ENCODE measurements around the gene SAMD3. TPM values are rescaled to one million over a fixed set of nuclear protein-coding genes. Genes with fewer than 3 reads are reported as not detected.
A peak's percentile ranks its signal among the peaks of the same experiment; 100 is the strongest.
"Not testable (repeated sequence)": the region's sequence is repeated elsewhere in the genome, so short reads cannot be mapped to it uniquely, and the experiment has no call there.

SAMD3 gene
- total RNA-seq = 1 to 10 TPM in 2 of 8 experiments, under 1 TPM in 6; 0.05 to 2.6 (median 0.55) TPM

- no peak for ATAC-seq (replicated peaks in 6 of 8)
- Histone ChIP-seq H3K4me3 (no peak within 1 kb of the TSS), H3K4me1 (replicated peaks in 1 of 2) (no peaks in the 10 kb centered on the region), H3K27ac (no peak within 1 kb of the TSS)
- in situ Hi-C loops (cut with MboI; ENCODE audit: low pct_unique_long_range_greater_than_20kb in 2 of 9, low sequenced_read_pairs in 9 of 9, unreplicated experiment in 9 of 9) = no loop called here
- 36 to 100% (median 75%) methylated on average over 1 to 2 of the region's 2 CpGs for WGBS, 10 experiments
These were observed at the start of gene SAMD3 for GRCh38 chr6:130222775-130223174. TSS of gene SAMD3 (minus strand) at chr6:130222951. CDS start at chr6:130215273, 7,678 bp downstream.

GRCh38 chr6:130269969-130270635 lies 47.4 kb upstream of the SAMD3 start:
- WGBS, 10 experiments = 33 to 95% (median 83%) methylated on average over 1 to 3 of the region's 3 CpGs; no CpG with 5 or more reads in 3 of the 10 experiments
- no peak overlapping the region for H3K4me3 ChIP-seq
- no peak overlapping the region for H3K27ac ChIP-seq
- no peaks in the 10 kb centered on the region for H3K4me1 ChIP-seq (replicated peaks in 1 of 2)
- in situ Hi-C loops (cut with MboI; ENCODE audit: low pct_unique_long_range_greater_than_20kb in 2 of 9, low sequenced_read_pairs in 9 of 9, unreplicated experiment in 9 of 9) = no loop called here
- ATAC-seq (replicated peaks in 6 of 8) = no peak

GRCh38 chr6:130265553-130265952 lies 42.8 kb upstream of the SAMD3 start:
- H3K4me3 ChIP-seq; in situ Hi-C loops (cut with MboI; ENCODE audit: low pct_unique_long_range_greater_than_20kb in 2 of 9, low sequenced_read_pairs in 9 of 9, unreplicated experiment in 9 of 9); H3K4me1 ChIP-seq (replicated peaks in 1 of 2); H3K27ac ChIP-seq; ATAC-seq (replicated peaks in 6 of 8): not testable (repeated sequence)
- WGBS, 10 experiments = 49 to 100% (median 74%) methylated on average over 1 to 2 of the region's 2 CpGs; no CpG with 5 or more reads in 2 of the 10 experiments

GRCh38 chr6:130262008-130262407 lies 39.3 kb upstream of the SAMD3 start:
- ATAC-seq (replicated peaks in 6 of 8) = no peak
- WGBS, 10 experiments = 14 to 91% (median 76%) methylated on average over 1 to 2 of the region's 2 CpGs; no CpG with 5 or more reads in 1 of the 10 experiments

GRCh38 chr6:130261558-130261957 lies 38.8 kb upstream of the SAMD3 start:
- ATAC-seq (replicated peaks in 6 of 8); H3K4me3 ChIP-seq; in situ Hi-C loops (cut with MboI; ENCODE audit: low pct_unique_long_range_greater_than_20kb in 2 of 9, low sequenced_read_pairs in 9 of 9, unreplicated experiment in 9 of 9); H3K4me1 ChIP-seq (replicated peaks in 1 of 2); H3K27ac ChIP-seq: not testable (repeated sequence)
- WGBS, 10 experiments = 41 to 100% (median 83%) methylated on average over 1 to 3 of the region's 3 CpGs; no CpG with 5 or more reads in 2 of the 10 experiments

More at GRCh38 chr6:130262008-130262407, 39.3 kb upstream of the SAMD3 start:
- no peaks in the 10 kb centered on the region for H3K4me1 ChIP-seq (replicated peaks in 1 of 2)
- in situ Hi-C loops (cut with MboI; ENCODE audit: low pct_unique_long_range_greater_than_20kb in 2 of 9, low sequenced_read_pairs in 9 of 9, unreplicated experiment in 9 of 9) = no loop called here
- H3K4me3 ChIP-seq = no peak overlapping the region
- no peak overlapping the region for H3K27ac ChIP-seq

GRCh38 chr6:130260614-130261241 lies 38.0 kb upstream of the SAMD3 start:
- in situ Hi-C loops (cut with MboI; ENCODE audit: low pct_unique_long_range_greater_than_20kb in 2 of 9, low sequenced_read_pairs in 9 of 9, unreplicated experiment in 9 of 9); H3K27ac ChIP-seq; H3K4me3 ChIP-seq; H3K4me1 ChIP-seq (replicated peaks in 1 of 2); ATAC-seq (replicated peaks in 6 of 8): not testable (repeated sequence)
- WGBS, 10 experiments = 67 to 100% (median 93%) methylated on average over 3 to 12 of the region's 15 CpGs; no CpG with 5 or more reads in 2 of the 10 experiments

GRCh38 chr6:130260050-130260462 lies 37.3 kb upstream of the SAMD3 start:
- in situ Hi-C loops (cut with MboI; ENCODE audit: low pct_unique_long_range_greater_than_20kb in 2 of 9, low sequenced_read_pairs in 9 of 9, unreplicated experiment in 9 of 9); ATAC-seq (replicated peaks in 6 of 8): not testable (repeated sequence)
- 31 to 100% (median 80%) methylated on average over 1 to 3 of the region's 4 CpGs; no CpG with 5 or more reads in 4 of the 10 experiments for whole genome bisulfite sequencing, 10 experiments

GRCh38 chr6:130259557-130259956 lies 36.8 kb upstream of the SAMD3 start:
- 20 to 95% (median 78%) methylated on average over 1 to 2 of the region's 2 CpGs for WGBS, 10 experiments

More at GRCh38 chr6:130260050-130260462, 37.3 kb upstream of the SAMD3 start:
- H3K27ac ChIP-seq; H3K4me3 ChIP-seq; H3K4me1 ChIP-seq (replicated peaks in 1 of 2): not testable (repeated sequence)

GRCh38 chr6:130259140-130259539 lies 36.4 kb upstream of the SAMD3 start:
- no peaks in the 10 kb centered on the region for H3K4me1 ChIP-seq (replicated peaks in 1 of 2)
- H3K27ac ChIP-seq = no peak overlapping the region
- ATAC-seq (replicated peaks in 6 of 8) = no peak
- in situ Hi-C loops (cut with MboI; ENCODE audit: low pct_unique_long_range_greater_than_20kb in 2 of 9, low sequenced_read_pairs in 9 of 9, unreplicated experiment in 9 of 9) = no loop called here
- H3K4me3 ChIP-seq = no peak overlapping the region
- 71 to 100% (median 83%) methylated on average over 1 of the region's 1 CpG; no CpG with 5 or more reads in 4 of the 10 experiments for WGBS, 10 experiments

More at GRCh38 chr6:130259557-130259956, 36.8 kb upstream of the SAMD3 start:
- Histone ChIP-seq H3K4me1 (replicated peaks in 1 of 2) (no peaks in the 10 kb centered on the region), H3K4me3 (no peak overlapping the region), H3K27ac (no peak overlapping the region)
- ATAC-seq (replicated peaks in 6 of 8) = no peak
- in situ Hi-C loops (cut with MboI; ENCODE audit: low pct_unique_long_range_greater_than_20kb in 2 of 9, low sequenced_read_pairs in 9 of 9, unreplicated experiment in 9 of 9) = no loop called here

- WGBS, 10 experiments = 8 to 92% (median 58%) methylated on average over 2 to 9 of the region's 9 CpGs
These were observed 29.9 kb upstream of the SAMD3 start for GRCh38 chr6:130252527-130253237.

GRCh38 chr6:130245267-130245666 lies 22.5 kb upstream of the SAMD3 start:
- in situ Hi-C loops (cut with MboI; ENCODE audit: low pct_unique_long_range_greater_than_20kb in 2 of 9, low sequenced_read_pairs in 9 of 9, unreplicated experiment in 9 of 9) = no loop called here
- H3K4me1 ChIP-seq (replicated peaks in 1 of 2) = no peaks in the 10 kb centered on the region
- WGBS, 10 experiments = 0 to 100% (median 80%) methylated on average over 1 to 2 of the region's 2 CpGs; no CpG with 5 or more reads in 1 of the 10 experiments
- H3K4me3 ChIP-seq = no peak overlapping the region
- no peak overlapping the region for H3K27ac ChIP-seq
- no peak for ATAC-seq (replicated peaks in 6 of 8)

More at GRCh38 chr6:130252527-130253237, 29.9 kb upstream of the SAMD3 start:
- H3K27ac ChIP-seq = no peak overlapping the region
- in situ Hi-C loops (cut with MboI; ENCODE audit: low pct_unique_long_range_greater_than_20kb in 2 of 9, low sequenced_read_pairs in 9 of 9, unreplicated experiment in 9 of 9) = no loop called here
- H3K4me3 ChIP-seq = no peak overlapping the region
- ATAC-seq (replicated peaks in 6 of 8) = no peak
- H3K4me1 ChIP-seq (replicated peaks in 1 of 2) = no peaks in the 10 kb centered on the region

GRCh38 chr6:130244728-130245127 lies 22.0 kb upstream of the SAMD3 start:
- Histone ChIP-seq H3K27ac (no peak overlapping the region), H3K4me1 (replicated peaks in 1 of 2) (no peaks in the 10 kb centered on the region), H3K4me3 (no peak overlapping the region)
- ATAC-seq (replicated peaks in 6 of 8) = no peak
- 44 to 100% (median 85%) methylated on average over 1 to 2 of the region's 2 CpGs for WGBS, 10 experiments
- in situ Hi-C loops (cut with MboI; ENCODE audit: low pct_unique_long_range_greater_than_20kb in 2 of 9, low sequenced_read_pairs in 9 of 9, unreplicated experiment in 9 of 9) = no loop called here

- no peak overlapping the region for H3K4me3 ChIP-seq
- ATAC-seq (replicated peaks in 6 of 8) = peak in 2 of 8 experiments; percentile 41 to 46
- no peaks in the 10 kb centered on the region for H3K4me1 ChIP-seq (replicated peaks in 1 of 2)
- no peak overlapping the region for H3K27ac ChIP-seq
- 0 to 89% (median 21%) methylated on average over 1 to 4 of the region's 4 CpGs; no CpG with 5 or more reads in 3 of the 10 experiments for WGBS, 10 experiments
- in situ Hi-C loops (cut with MboI; ENCODE audit: low pct_unique_long_range_greater_than_20kb in 2 of 9, low sequenced_read_pairs in 9 of 9, unreplicated experiment in 9 of 9) = no loop called here
These were observed 17.5 kb upstream of the SAMD3 start for GRCh38 chr6:130240232-130240631.

Measured in motor neuron (in vitro differentiated cells).